H1 (cell line): ENCODE data around the gene POLR3A. TPM values are rescaled to one million over a fixed set of nuclear protein-coding genes. Genes with fewer than 3 reads are reported as not detected.

Experiments used
- CTCF ChIA-PET: fragments of 300-600 bp; sonication (Branson Sonifier 250); formaldehyde crosslinking; loops from one replicate; lab custom pipeline; 2021; ENCODE audit not compliant: partially characterized antibody; lab: Charles Lee
- POLR2A ChIA-PET: fragments of 300-600 bp; sonication (Branson Sonifier 250); formaldehyde crosslinking; loops from one replicate; lab custom pipeline; 2021; ENCODE audit warnings: inconsistent platforms; ENCODE audit not compliant: partially characterized antibody; lab: Charles Lee
- DNase-seq, 2 experiments: peaks; one replicate each; pipeline versions ENCODE4 v3.0.0 to v3.0.0-alpha.2; 2010 to 2022; ENCODE audit warnings: low spot score in 2 of 2, low read depth in 1 of 2, mixed read lengths in 1 of 2
- FAIRE-seq: peaks from 2 replicates; lab custom pipeline; 2011; peaks lifted over from hg19 to GRCh38; lab: Jason Lieb, UNC
- H2AFZ ChIP-seq: 2 replicates; pipeline ENCODE4 v1.8.1; 2012; ENCODE audit warnings: low read length, inconsistent platforms
- H2AK5ac ChIP-seq: 2 replicates; pipeline ENCODE4 v1.6.1; 2013; ENCODE audit warnings: low read depth, low read length
- H2BK120ac ChIP-seq: replicated peaks from 2 replicates; pipeline ENCODE3; 2013; ENCODE audit warnings: low read depth, low read length, inconsistent platforms
- H2BK12ac ChIP-seq: 2 replicates; pipeline ENCODE4 v1.6.1; 2013; ENCODE audit warnings: low read depth, low read length
- H2BK15ac ChIP-seq: 2 replicates; pipeline ENCODE4 v1.6.1; 2013; ENCODE audit warnings: low read length
- H2BK20ac ChIP-seq: 2 replicates; pipeline ENCODE4 v1.6.1; 2013; ENCODE audit warnings: low read length
- H2BK5ac ChIP-seq: 2 replicates; pipeline ENCODE4 v1.6.1; 2013; ENCODE audit warnings: low read depth, low read length
- H3K14ac ChIP-seq: 2 replicates; pipeline ENCODE4 v1.6.1; 2013; ENCODE audit warnings: inconsistent platforms; ENCODE audit not compliant: insufficient read length
- H3K18ac ChIP-seq: 2 replicates; pipeline ENCODE4 v1.6.1; 2013; ENCODE audit warnings: low read length; ENCODE audit errors: extremely low read depth
- H3K23ac ChIP-seq: 2 replicates; pipeline ENCODE4 v1.6.1; 2013; ENCODE audit warnings: inconsistent platforms; ENCODE audit not compliant: insufficient read length
- H3K23me2 ChIP-seq: 2 replicates; pipeline ENCODE4 v1.6.1; 2013; ENCODE audit warnings: low read depth, low read length
- H3K27ac ChIP-seq: 2 replicates; pipeline ENCODE4 v1.6.1; 2011; ENCODE audit warnings: low read depth, low read length, inconsistent platforms
- H3K27me3 ChIP-seq, 4 experiments: replicated peaks in 1 of 4; 1 replicate in 1 of 4; 2 replicates in 3 of 4; pipeline versions ENCODE4 v1.6.1 to v1.8.1; 2011 to 2013; ENCODE audit warnings: low read length in 3 of 4, mild to moderate bottlenecking in 3 of 4, inconsistent platforms in 2 of 4, mixed read lengths in 2 of 4, moderate library complexity in 1 of 4; ENCODE audit not compliant: control insufficient read depth in 3 of 4, insufficient read depth in 3 of 4; ENCODE audit errors: extremely low read depth in 1 of 4
- H3K36me3 ChIP-seq, 4 experiments: 2 replicates each; pipeline versions ENCODE4 v1.6.1 to v1.8.1; 2011 to 2013; ENCODE audit warnings: mild to moderate bottlenecking in 4 of 4, low read length in 3 of 4, moderate library complexity in 2 of 4, control low read depth in 1 of 4, inconsistent platforms in 1 of 4; ENCODE audit not compliant: insufficient read depth in 4 of 4, control insufficient read depth in 2 of 4
- H3K4ac ChIP-seq: replicated peaks from 2 replicates; pipeline ENCODE3; 2013; ENCODE audit warnings: low read length, low read depth, mixed read lengths, inconsistent platforms; ENCODE audit not compliant: insufficient read length
- H3K4me1 ChIP-seq, 4 experiments: replicated peaks in 1 of 4; 1 replicate in 1 of 4; 2 replicates in 3 of 4; pipeline versions ENCODE4 v1.6.1 to v1.8.1; 2011 to 2013; ENCODE audit warnings: low read length in 3 of 4, inconsistent platforms in 2 of 4, mixed read lengths in 1 of 4; ENCODE audit not compliant: insufficient read depth in 4 of 4, control insufficient read depth in 3 of 4
- H3K4me2 ChIP-seq, 2 experiments: 2 replicates each; pipeline versions ENCODE4 v1.6.1 to v1.8.1; 2011 to 2013; ENCODE audit warnings: low read depth in 2 of 2, low read length in 2 of 2, control low read depth in 1 of 2, inconsistent platforms in 1 of 2, mild to moderate bottlenecking in 1 of 2; ENCODE audit not compliant: insufficient read depth in 1 of 2
- H3K4me3 ChIP-seq, 4 experiments: fragments of 200-600, 300-600 bp in 1 of 4; sonication (generic), shearing (Covaris generic), sonication (Bioruptor Twin) in 1 of 4; 2 replicates each; pipeline versions ENCODE4 v1.5.1 to v1.8.1; 2011 to 2016; ENCODE audit warnings: low read length in 4 of 4, low read depth in 3 of 4, control low read depth in 2 of 4, inconsistent platforms in 2 of 4, mild to moderate bottlenecking in 2 of 4, mixed read lengths in 1 of 4, moderate library complexity in 1 of 4; ENCODE audit not compliant: insufficient read depth in 2 of 4; ENCODE audit errors: extremely low read depth in 1 of 4
- H3K56ac ChIP-seq: replicated peaks from 2 replicates; pipeline ENCODE3; 2013; ENCODE audit warnings: low read depth, mild to moderate bottlenecking, mixed read lengths, low read length, inconsistent platforms; ENCODE audit not compliant: insufficient read length
- H3K79me1 ChIP-seq: 2 replicates; pipeline ENCODE4 v1.6.1; 2013; ENCODE audit warnings: low read depth, low read length, control low read depth
- H3K79me2 ChIP-seq, 2 experiments: 2 replicates each; pipeline versions ENCODE4 v1.6.1 to v1.8.1; 2012 to 2013; ENCODE audit warnings: low read length in 2 of 2, mild to moderate bottlenecking in 2 of 2, inconsistent platforms in 1 of 2; ENCODE audit not compliant: insufficient read depth in 2 of 2, control insufficient read depth in 1 of 2
- H3K9ac ChIP-seq, 4 experiments: replicated peaks in 1 of 4; 1 replicate in 1 of 4; 2 replicates in 3 of 4; pipeline versions ENCODE4 v1.6.1 to v1.8.1; 2011 to 2013; ENCODE audit warnings: low read depth in 3 of 4, low read length in 3 of 4, control low read depth in 2 of 4, mild to moderate bottlenecking in 2 of 4, moderate library complexity in 2 of 4, inconsistent platforms in 1 of 4; ENCODE audit errors: extremely low read depth in 1 of 4
- H3K9me3 ChIP-seq, 2 experiments: 2 replicates each; pipeline versions ENCODE4 v1.6.1 to v1.8.1; 2012 to 2013; ENCODE audit warnings: mild to moderate bottlenecking in 2 of 2, moderate library complexity in 2 of 2, control low read depth in 1 of 2, inconsistent platforms in 1 of 2, low read depth in 1 of 2, low read length in 1 of 2, mixed read lengths in 1 of 2; ENCODE audit not compliant: insufficient read depth in 2 of 2
- H4K20me1 ChIP-seq, 2 experiments: replicated peaks in 1 of 2; 2 replicates each; pipeline versions ENCODE3 to v1.8.1; 2011 to 2013; ENCODE audit warnings: inconsistent platforms in 2 of 2, low read length in 2 of 2, mild to moderate bottlenecking in 1 of 2; ENCODE audit not compliant: insufficient read depth in 2 of 2, control insufficient read depth in 1 of 2
- H4K5ac ChIP-seq: 2 replicates; pipeline ENCODE4 v1.6.1; 2013; ENCODE audit warnings: low read length, low read depth, mixed read lengths, inconsistent platforms; ENCODE audit not compliant: insufficient read length
- H4K8ac ChIP-seq: 2 replicates; pipeline ENCODE4 v1.8.0; 2013; ENCODE audit warnings: mild to moderate bottlenecking, moderate library complexity, low read length, inconsistent platforms; ENCODE audit not compliant: insufficient read depth; ENCODE audit errors: extremely low read depth
- H4K91ac ChIP-seq: replicated peaks from 2 replicates; pipeline ENCODE3; 2013; ENCODE audit warnings: low read length, mixed read lengths, inconsistent platforms; ENCODE audit not compliant: insufficient read length
- BACH1 ChIP-seq: IDR thresholded peaks from 2 replicates; pipeline ENCODE4 v1.6.1; 2012; ENCODE audit warnings: low read length, improper control_type of control experiment
- CBX5 ChIP-seq: fragments of 300-800, 300-1000 bp; sonication (generic); IDR thresholded peaks from 2 replicates; pipeline ENCODE4 v1.7.1; 2016; ENCODE audit warnings: antibody characterized with exemption, low read length, low read depth
- CREB1 ChIP-seq: IDR thresholded peaks from 2 replicates; pipeline ENCODE4 v1.6.1; 2012; ENCODE audit warnings: inconsistent platforms
- GABPA ChIP-seq: IDR thresholded peaks from 2 replicates; pipeline ENCODE4 v1.6.1; 2011; ENCODE audit warnings: mild to moderate bottlenecking, low read length, moderate library complexity, borderline replicate concordance; ENCODE audit not compliant: insufficient read depth
- NRF1 ChIP-seq: IDR thresholded peaks from 2 replicates; pipeline ENCODE4 v1.6.1; 2011; ENCODE audit warnings: mild to moderate bottlenecking, low read depth, low read length, improper control_type of control experiment
- PHF8 ChIP-seq: fragments of 200-600 bp; sonication (generic); conservative IDR thresholded peaks from 2 replicates; pipeline ENCODE4 v1.7.1; 2012; ENCODE audit warnings: low read depth, mild to moderate bottlenecking, inconsistent platforms, low read length, moderate library complexity
- RFX5 ChIP-seq: IDR thresholded peaks from 2 replicates; pipeline ENCODE4 v1.6.1; 2011; ENCODE audit warnings: low read depth, low read length, improper control_type of control experiment, borderline replicate concordance
- RNF2 ChIP-seq: fragments of 200-900, 300-1000 bp; sonication (generic); IDR thresholded peaks from 2 replicates; pipeline ENCODE4 v1.7.1; 2016; ENCODE audit warnings: borderline replicate concordance, low read depth, mild to moderate bottlenecking, antibody characterized with exemption, low read length; ENCODE audit not compliant: poor library complexity, severe bottlenecking; ENCODE audit errors: missing control alignments
- SIRT6 ChIP-seq: IDR thresholded peaks from one replicate; pipeline ENCODE4 v1.7.1; 2012; ENCODE audit warnings: low read length, inconsistent platforms
- SIX5 ChIP-seq: IDR thresholded peaks from 2 replicates; pipeline ENCODE4 v1.6.1; 2011; ENCODE audit warnings: mild to moderate bottlenecking, low read depth, low read length
- YY1 ChIP-seq: IDR thresholded peaks from 2 replicates; pipeline ENCODE4 v1.6.1; 2011; ENCODE audit warnings: low read depth, mild to moderate bottlenecking, low read length
- WGBS, 2 experiments: shearing (Covaris generic) in 1 of 2; methylation state at CpG; one replicate each; pipeline versions ENCODE4 v1.1.6 to v1.1.7; 2013 to 2015; ENCODE audit warnings: low lambda C conversion rate in 2 of 2, mixed read lengths in 2 of 2, inconsistent platforms in 1 of 2, low coverage in 1 of 2, missing lambda C conversion rate in 1 of 2; ENCODE audit not compliant: insufficient replicate concordance in 2 of 2, insufficient coverage in 1 of 2, insufficient read length in 1 of 2; ENCODE audit errors: extremely low coverage in 1 of 2, missing lambda C conversion rate in 1 of 2; 5-methylcytosine and 5-hydroxymethylcytosine counted together
- polyA plus RNA-seq, 7 experiments: library from polyadenylated mRNA; depleted of rRNA in 3 of 7; stranded (reverse) in 5 of 7; unstranded in 2 of 7; fragments of >200 nt in 5 of 7; fragments of 200-250 nt in 2 of 7; gene quantifications; 1 replicate in 5 of 7; 2 replicates in 1 of 7; 4 replicates in 1 of 7; pipeline versions ENCODE4 v1.2.1 to v1.2.3, GENCODE V29; 2011 to 2013; ENCODE audit warnings: missing spikeins in 2 of 7, mixed read lengths in 2 of 7
- total RNA-seq: library from RNA; stranded (reverse); fragmentation: NEBNext Ultra II Directional; extraction: Animal tissue kit (Norgen Biotek cat#: 25700); gene quantifications from 2 replicates; pipeline ENCODE4 v1.2.1, GENCODE V29; 2021
- TF ChIP-seq, protein P1 (sequence below), 3 experiments: IDR thresholded peaks; 1 replicate in 2 of 3; 2 replicates in 1 of 3; pipeline versions ENCODE4 v1.5.1 to v1.6.1; 2011; ENCODE audit warnings: low read length in 3 of 3, mild to moderate bottlenecking in 3 of 3, inconsistent platforms in 2 of 3, low read depth in 1 of 3, moderate library complexity in 1 of 3; ENCODE audit not compliant: insufficient read depth in 1 of 3; ENCODE audit errors: control extremely low read depth in 1 of 3

POLR3A gene
- total and polyA plus RNA-seq, 2 of the 8 experiments (the other 6 are each of a cell fraction or from before 2014, with no cell fraction given), result 11.3 to 38.6 TPM

DNA sequence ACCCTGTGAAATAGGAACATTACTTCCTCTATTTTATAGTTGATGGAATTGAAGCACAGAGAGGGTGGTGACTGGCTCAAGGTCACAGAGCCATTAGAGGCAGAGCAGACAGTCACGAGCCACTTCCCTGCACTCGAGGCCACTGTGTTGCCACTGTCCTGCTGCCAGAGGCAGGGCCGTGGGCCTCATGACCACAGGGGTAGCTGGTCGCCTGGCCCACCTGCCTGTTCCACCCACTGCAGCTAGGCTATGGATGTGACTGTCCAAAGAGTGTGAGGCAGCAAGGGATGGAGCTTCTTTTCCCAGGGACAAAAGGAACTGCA is 42.5 kb upstream of the POLR3A start:
- H2AFZ ChIP-seq, result no peak overlapping the region
- TF ChIP-seq, protein P1, sequence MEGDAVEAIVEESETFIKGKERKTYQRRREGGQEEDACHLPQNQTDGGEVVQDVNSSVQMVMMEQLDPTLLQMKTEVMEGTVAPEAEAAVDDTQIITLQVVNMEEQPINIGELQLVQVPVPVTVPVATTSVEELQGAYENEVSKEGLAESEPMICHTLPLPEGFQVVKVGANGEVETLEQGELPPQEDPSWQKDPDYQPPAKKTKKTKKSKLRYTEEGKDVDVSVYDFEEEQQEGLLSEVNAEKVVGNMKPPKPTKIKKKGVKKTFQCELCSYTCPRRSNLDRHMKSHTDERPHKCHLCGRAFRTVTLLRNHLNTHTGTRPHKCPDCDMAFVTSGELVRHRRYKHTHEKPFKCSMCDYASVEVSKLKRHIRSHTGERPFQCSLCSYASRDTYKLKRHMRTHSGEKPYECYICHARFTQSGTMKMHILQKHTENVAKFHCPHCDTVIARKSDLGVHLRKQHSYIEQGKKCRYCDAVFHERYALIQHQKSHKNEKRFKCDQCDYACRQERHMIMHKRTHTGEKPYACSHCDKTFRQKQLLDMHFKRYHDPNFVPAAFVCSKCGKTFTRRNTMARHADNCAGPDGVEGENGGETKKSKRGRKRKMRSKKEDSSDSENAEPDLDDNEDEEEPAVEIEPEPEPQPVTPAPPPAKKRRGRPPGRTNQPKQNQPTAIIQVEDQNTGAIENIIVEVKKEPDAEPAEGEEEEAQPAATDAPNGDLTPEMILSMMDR (IDR thresholded peaks at IDR 0.05; ENCODE audit: control extremely low read depth in 1 of 3, insufficient read depth in 1 of 3, low read depth in 1 of 3, low read length in 3 of 3), result no peak
- TF ChIP-seq YY1 (no peak), SIRT6 (no peak), GABPA (no peak), RFX5 (no peak), NRF1 (no peak), RNF2 (no peak), PHF8 (no peak), BACH1 (no peak), CBX5 (no peak), SIX5 (no peak), CREB1 (no peak)

More for the DNA sequence above, 42.5 kb upstream of the POLR3A start:
- POLR2A ChIA-PET, result interaction anchor here (1.5 kb wide), 1 partner anchor 38 kb away, joined by 3 read pairs; no protein-coding TSS in a partner anchor
- Histone ChIP-seq H3K79me1 (no peaks in the 10 kb centered on the region), H3K23ac (no peak overlapping the region), H2AK5ac (no peak overlapping the region), H3K23me2 (no peaks in the 10 kb centered on the region), H2BK12ac (no peak overlapping the region), H3K4ac (no peak overlapping the region), H3K18ac (no peak overlapping the region), H2BK120ac (no peak overlapping the region), H4K8ac (0 out of 2 replicates have a peak overlapping the region, but pooled peaks have one; percentile 7), H2BK15ac (no peak overlapping the region), H3K27ac (no peak overlapping the region), H3K9ac (no peak overlapping the region), H4K20me1 (no peaks in the 10 kb centered on the region), H4K91ac (no peak overlapping the region), H3K9me3 (peaks cover 3 to 9% of the 10 kb centered on the region in 2 experiments; a peak in 2 of 4 replicates), H3K4me1 (no peaks in the 10 kb centered on the region), H3K4me3 (no peak overlapping the region), H3K36me3 (no peaks in the 10 kb centered on the region), H3K14ac (no peak overlapping the region), H3K56ac (no peak overlapping the region), H2BK20ac (no peak overlapping the region), H3K79me2 (no peaks in the 10 kb centered on the region), H4K5ac (no peak overlapping the region), H2BK5ac (no peak overlapping the region), H3K27me3 (no peaks in the 10 kb centered on the region), H3K4me2 (no peak overlapping the region)
- CTCF ChIA-PET, result interaction anchor here (1.4 to 3.2 kb wide), 3 partner anchors 13 to 130 kb away, joined by 6 to 17 read pairs (median 7); no protein-coding TSS in a partner anchor
- 90% methylated on average over 4 of the region's 4 CpGs; no CpG with 5 or more reads in 1 of the 2 experiments for WGBS, 2 experiments
- FAIRE-seq, result no peak
- no peak for DNase-seq
